ENCODE results near the gene ITGB7. TPM values are rescaled to one million over a fixed set of nuclear protein-coding genes. Genes with fewer than 3 reads are reported as not detected.

The ITGB7 gene, protein sequence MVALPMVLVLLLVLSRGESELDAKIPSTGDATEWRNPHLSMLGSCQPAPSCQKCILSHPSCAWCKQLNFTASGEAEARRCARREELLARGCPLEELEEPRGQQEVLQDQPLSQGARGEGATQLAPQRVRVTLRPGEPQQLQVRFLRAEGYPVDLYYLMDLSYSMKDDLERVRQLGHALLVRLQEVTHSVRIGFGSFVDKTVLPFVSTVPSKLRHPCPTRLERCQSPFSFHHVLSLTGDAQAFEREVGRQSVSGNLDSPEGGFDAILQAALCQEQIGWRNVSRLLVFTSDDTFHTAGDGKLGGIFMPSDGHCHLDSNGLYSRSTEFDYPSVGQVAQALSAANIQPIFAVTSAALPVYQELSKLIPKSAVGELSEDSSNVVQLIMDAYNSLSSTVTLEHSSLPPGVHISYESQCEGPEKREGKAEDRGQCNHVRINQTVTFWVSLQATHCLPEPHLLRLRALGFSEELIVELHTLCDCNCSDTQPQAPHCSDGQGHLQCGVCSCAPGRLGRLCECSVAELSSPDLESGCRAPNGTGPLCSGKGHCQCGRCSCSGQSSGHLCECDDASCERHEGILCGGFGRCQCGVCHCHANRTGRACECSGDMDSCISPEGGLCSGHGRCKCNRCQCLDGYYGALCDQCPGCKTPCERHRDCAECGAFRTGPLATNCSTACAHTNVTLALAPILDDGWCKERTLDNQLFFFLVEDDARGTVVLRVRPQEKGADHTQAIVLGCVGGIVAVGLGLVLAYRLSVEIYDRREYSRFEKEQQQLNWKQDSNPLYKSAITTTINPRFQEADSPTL
- total RNA-seq = 5.8 TPM

DNA sequence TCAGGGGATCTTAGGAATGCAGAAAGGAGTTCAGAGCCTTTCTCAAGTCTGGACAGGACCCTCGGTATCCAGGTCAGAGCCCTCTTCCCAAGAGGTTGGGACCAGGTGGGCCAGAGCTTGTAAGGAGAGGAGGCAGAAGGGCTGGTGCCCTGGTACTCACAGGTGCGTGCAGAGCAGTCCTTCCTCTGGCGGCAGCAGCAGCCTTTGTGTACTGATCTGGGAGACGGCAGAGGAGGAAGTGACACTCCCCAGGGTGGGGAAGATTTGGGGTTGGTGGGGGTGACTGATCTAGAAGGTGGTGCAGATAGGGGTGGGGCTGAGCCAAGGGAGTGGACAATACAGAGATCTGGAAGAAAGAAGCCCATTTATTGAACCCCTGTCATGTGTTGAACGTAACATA is at the start of gene ITGB7:
Gene ITGB7 (minus strand): TSS at position 210 of the 400 bp plus-strand sequence. CDS start 6,808 bp downstream, outside the sequence.
- no peak for DNase-seq (ENCODE audit: low spot score)

DNA sequence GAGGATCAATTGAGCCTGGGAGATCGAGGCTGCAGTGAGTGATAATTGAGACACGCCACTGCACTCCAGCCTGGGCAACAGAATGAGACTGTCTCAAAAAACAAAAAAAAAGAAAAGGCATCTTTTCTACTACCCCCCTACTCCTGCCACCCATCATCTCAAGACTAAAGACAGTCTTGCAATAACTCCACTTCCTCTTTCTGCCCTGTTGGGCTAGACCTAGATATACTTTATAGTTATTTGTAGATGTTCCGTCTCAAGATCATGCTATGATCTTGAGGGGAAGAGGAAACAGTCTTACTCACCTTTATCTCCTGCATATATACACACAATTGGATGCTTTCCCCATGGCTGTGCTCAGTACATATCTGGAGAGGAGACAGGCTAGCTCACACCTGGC is 48.9 kb upstream of the ITGB7 start:
- DNase-seq (ENCODE audit: low spot score) = no peak

DNA sequence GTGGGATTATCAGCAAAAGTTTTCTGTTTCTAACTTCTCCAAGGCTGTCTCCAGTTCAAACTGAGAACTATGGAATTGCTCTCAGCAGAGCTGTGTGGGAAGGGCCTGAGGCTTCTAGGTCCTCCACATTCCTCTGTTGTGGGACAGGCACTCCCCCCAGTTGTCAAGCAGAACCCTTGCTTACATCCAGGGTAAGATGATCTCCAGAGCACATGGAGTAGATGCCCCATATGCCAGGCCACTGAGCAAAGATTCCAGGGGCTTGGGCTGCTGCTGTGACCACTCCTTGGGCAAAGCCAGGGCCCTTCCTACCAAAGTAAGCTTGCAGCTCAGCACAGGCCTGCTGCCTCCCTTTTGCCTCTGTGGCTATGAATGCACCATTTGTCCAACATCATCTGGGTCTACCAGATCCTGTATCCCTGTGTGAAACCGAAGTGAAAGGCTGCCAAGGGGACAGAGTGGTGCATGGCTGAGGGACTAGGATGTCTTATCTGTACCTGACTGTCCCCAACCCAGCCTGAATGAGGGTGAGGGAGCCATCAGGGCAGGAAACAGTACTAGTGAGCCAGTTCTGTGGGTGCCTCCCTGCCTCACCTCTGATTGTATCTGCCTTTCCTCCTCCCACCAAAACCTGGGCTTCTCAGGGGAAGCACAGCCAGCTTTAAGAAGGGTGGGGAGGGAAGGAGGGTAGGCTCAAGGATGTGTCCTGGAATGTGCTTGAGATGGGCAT is 47.9 kb upstream of the ITGB7 start:
- no peak for DNase-seq (ENCODE audit: low spot score)

DNA sequence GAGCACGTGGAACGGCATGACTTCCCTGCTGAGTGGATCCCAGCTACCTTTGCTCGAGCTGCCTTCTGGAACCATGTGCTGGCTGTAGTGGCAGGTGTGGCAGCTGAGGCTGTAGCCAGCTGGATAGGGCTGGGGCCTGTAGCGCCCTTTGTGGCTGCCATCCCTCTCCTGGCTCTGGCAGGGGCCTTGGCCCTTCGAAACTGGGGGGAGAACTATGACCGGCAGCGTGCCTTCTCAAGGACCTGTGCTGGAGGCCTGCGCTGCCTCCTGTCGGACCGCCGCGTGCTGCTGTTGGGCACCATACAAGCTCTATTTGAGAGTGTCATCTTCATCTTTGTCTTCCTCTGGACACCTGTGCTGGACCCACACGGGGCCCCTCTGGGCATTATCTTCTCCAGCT is 46.2 kb upstream of the ITGB7 start:
- DNase-seq (ENCODE audit: low spot score) = no peak

DNA sequence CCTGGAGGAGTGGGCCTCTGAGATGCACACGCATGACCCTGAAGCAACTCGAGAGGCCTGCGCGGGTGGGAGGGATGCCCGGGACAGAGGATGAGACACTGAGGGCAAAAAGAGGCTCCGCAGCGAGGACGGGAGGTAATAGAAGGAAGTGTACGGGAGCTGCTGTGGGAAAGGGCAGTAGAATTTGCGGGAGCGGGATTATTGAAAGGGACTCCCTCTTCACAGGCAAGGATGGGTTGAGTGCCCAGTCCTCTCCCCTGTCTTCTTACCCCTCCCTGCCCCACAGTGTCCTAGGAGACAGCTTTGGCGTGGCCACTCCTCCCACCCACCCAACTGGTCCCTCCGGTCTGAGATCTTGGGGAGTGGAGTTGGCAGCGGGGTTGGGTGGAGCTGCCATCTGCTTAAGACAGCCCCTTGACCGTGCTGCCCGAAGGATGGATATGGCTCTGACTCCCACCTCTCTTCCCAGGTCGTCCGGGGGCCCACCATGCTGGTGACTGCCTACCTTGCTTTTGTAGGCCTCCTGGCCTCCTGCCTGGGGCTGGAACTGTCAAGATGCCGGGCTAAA is 45.4 kb upstream of the ITGB7 start:
- no peak for DNase-seq (ENCODE audit: low spot score)

DNA sequence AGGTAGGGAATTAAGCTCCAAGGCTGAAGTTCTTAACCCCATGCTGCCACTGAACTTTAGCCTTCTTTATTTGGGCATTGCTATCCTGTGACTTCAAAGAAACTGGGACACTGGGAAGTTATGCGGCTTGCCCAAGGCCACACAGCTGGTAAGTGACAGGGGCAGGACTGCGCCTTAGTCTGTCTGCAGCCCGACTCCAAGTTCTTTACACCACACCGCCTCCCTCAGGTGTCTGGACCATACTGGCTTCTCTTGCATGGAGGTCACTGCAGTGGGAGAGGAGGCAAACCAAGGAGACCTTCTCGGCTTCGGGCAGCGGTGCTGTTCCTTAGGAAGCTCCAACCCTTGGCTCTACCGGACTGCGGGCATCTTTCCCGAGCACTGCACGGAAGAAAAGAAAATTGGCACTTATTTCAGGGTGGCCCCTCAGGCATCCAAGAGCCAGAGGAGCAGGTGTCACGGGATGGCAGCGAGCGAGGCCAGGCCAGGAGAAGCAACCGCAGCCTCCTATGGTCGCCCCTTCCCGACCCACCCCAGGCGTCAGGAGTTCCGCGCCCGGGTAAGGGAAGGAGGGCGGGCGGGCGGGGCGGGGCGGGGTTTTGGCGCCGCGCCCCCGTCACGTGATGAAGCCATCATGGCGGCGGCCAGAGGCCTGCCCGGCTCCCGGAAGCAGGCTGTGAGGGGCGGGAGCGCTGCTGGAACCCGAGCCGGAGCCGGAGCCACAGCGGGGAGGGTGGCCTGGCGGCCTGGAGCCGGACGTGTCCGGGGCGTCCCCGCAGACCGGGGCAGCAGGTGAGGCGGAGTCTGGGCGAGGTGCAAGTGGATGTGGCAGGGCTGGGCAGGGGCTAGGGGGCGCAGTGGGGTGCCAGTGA is 44.7 kb upstream of the ITGB7 start:
- DNase-seq (ENCODE audit: low spot score) = peak; percentile 73

DNA sequence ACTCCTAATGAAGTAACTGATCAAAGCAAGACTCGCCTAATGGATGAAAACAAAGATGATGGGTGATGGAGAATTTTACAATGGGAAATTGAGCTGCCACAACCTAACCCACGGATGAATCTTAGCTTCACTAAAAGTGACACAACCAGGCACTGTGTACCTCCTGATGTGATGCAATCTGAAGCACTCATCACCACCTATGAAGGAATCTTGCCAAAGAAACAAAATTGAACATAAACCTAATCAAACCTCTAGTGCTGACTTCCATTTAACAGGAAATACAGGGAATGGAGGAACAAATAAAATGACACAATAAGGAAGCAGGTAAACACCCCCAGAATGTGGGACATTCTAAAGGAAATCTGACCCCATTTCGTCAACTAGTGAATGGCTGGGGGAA is 38.2 kb upstream of the ITGB7 start:
- DNase-seq (ENCODE audit: low spot score) = no peak

DNA sequence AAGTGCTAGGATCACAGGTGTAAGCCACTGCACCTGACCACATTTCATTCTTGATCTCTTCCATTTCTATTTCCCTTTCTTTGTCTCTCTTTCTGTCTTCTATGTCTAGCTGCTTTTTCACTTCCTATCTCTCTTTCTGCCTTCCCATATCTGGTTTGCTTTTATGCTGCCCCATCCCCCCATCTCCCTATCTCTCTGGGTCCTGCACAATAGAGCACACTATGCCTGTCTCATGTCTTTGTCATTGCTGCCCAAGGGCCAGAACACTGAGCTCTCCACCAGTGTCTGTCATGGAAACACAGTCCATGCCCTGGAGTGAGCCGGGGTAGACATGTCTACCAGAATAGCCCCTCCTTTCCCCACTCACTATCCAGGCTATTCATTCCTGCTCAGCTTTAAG is 37.3 kb upstream of the ITGB7 start:
- no peak for DNase-seq (ENCODE audit: low spot score)

DNA sequence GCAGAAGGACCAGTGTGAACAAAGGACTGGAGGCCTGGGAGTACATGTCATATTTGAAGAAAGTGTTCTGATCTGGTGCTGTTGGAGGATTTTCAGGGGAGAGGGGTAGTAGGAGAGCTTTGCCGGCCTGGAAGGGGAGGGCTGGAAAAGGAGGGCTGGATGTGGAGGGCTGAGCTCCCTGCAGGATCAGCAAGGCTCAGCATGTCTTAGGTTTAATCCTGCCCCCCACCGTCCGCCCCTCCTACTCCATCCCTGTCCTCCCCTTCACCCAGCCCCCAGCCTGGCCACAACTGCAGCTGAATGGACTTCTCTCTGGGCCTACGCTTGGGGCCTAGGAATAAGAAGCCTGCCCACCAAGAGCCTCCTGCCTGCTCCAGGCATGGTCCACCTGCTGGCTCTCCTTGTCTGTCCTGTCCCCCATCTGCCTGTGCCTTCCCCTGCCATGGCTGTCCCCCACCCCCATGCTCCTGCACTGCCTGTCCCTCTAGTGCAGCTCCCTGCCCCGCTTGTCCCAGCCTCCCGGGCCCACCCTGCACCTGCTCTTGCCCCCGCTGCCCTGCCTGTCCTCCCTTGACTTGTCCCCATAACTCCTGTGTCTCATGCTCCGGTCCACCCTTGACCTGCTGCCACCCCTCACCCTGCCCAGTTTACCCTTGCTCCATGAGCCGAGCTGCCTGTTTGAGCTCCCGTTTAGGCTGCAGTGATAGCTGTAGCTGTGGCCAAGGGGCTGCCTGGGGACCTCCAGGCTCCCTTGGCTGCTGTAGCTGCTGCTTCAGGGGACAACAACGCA is 34.8 kb upstream of the ITGB7 start:
- DNase-seq (ENCODE audit: low spot score) = no peak

DNA sequence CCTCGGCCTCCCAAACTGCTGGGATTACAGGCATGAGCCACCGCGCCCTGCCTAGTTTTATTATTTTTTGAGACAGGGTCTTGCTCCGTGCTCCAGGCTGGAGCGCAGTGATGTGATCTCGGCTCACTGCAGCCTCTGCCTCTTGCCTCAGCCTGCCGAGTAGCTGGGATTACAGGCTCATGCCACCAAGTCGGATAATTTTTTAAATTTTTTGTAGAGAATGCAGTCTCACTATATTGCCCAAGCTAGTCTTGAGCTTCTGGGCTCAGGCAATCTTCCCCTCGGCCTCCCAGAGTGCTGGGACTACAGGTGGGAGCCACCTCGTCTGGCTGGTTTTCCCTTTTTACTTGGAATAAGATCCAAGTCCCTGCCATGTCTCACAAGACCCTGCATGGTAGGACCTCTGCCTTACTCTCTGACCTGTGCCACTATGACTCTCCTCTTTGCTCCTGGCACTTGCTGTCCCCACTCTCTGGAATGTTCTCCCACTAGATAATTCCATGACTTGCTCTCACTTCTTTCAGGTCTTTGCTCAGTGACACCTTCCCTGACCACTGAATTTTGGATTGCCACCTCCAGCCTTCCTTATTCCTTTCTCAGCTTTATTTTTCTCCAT is 32.7 kb upstream of the ITGB7 start:
- DNase-seq (ENCODE audit: low spot score) = no peak

DNA sequence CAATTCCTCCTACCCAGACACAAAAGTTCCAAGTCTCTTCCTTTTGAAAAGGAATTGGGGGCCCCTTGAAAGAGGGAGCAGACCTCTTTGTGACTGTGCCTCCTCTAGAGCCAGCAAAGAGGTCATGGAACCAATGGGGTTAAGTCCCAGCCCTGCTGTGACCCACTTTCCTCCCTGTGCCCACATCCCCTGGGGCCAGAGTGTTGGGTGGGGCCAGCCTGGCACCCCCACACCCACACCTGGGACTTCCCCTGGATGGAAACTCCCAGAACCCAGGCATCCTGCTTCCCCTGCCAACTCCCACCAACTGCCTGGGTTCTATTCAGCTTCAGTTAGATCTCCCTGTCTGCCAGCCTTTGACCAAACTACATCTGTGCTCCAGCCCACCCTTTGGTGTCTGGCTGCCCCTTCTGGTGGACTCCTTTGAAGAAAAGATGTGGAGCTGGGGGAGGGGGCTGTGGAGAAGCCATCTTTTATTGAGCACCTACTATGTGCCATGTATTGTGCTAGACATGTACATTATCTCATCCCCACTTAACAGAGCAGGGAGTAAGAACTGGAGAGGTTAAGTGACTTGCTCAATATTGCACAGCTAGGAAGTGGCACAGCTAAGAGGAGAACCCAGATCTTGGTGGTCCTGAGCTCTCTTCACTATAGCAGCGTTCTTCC is 29.5 kb upstream of the ITGB7 start:
- no peak for DNase-seq (ENCODE audit: low spot score)

DNA sequence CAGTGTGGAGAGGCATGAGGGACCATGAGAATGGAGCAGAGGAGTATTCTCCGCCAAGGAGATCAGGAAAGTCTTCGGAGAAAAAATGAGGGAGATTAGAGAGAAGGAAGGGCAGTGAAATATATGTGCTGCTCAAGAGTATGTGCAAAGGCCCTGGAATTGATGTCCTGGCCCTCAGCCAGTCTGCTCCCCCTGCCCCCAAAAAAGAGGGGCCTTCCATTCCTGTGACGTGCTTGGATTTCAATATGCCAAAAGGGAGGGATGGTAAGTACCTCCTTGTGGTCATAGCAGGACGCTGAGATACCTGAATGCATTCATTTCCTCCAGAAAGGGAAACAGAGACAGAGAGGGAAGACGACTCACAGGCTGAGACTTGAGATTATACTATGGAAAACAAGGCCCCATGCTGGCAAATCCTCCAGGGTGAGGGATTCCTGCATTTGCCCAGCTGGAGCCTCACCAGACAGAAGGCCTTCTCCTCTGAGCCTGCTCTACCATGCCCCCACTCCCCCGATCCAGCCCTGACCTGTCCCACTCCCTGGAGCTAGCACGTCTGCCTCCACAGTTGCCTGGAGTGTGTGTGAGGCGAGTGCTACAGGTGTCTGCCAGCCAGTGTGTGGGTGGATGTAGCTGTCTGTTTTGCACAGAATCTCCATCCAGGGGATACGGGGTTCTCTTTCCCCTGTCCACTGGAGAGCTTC is 28.8 kb upstream of the ITGB7 start:
- no peak for DNase-seq (ENCODE audit: low spot score)

DNA sequence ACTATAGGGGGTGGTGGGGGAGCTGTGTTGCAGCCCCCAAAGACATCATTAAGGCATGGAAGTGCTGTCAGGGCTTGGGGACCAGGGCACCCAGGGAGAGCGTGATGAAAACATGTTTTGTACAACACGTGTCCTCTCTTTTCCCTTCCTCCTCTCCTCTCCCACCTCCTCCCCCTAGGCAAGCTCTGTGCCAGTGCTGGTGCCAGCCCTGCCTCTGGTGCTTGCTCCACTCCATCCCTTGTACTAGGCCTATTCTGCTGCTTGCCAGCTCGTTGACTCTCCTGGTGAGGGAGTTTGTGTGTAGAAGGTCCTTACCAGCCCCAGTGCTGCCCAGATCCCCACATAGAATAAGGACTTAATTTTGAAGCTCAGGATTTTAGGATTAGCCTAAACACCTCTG is 28.1 kb upstream of the ITGB7 start:
- DNase-seq (ENCODE audit: low spot score) = no peak

DNA sequence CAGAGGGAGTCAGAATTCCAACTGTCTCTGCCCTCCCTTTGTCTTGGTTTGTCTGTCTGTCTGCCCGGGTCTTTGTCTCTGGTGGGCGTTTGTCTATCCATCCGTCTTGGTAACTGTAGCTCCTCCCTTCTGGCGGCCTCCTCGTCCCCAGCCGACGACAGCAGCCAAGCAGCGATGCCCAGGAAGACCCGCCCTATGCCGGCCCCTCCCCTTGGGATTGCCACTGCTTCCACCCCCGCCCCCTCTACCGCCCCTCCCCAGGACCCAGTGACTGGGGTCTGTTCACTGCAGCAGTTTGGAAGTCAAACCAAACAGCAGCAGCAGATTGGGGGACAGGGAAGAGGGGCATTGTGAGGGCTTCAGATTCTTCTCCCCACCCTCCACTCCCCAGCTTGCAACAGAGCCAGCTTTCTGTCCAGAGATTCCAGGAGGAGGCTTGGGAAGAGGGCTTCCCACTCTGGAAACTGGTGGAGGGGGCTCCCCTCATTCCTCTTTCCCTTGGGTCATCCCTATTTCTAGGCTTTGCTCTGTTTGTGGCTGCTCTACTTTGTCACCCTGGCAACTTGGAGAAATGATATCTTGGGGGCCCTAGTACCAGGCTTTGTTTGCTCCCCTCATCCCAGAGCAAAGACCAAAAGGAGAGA is 27.3 kb upstream of the ITGB7 start:
- no peak for DNase-seq (ENCODE audit: low spot score)

DNA sequence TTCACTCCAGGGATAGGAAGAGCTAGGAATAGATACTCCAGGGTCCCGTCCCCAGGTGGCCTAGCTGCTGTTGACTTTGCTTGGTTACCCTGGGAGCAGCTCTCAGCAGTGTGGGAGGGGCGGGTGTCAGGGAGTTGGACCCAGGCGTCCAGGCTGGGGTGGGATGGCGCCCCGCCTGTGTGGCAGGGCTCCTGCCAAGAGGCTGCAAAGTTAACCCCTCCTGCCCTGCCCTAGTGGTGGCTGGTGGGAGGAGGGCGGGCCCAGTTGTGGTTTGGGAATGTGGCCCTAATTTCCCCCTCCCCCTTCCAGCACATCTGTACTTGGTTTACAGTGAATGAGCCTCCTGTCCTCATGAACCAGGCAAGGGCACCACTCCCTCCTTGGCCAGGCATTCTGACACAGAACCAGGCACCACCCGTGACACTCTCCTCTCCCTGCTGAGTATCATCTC is 26.6 kb upstream of the ITGB7 start:
- DNase-seq (ENCODE audit: low spot score) = no peak

DNA sequence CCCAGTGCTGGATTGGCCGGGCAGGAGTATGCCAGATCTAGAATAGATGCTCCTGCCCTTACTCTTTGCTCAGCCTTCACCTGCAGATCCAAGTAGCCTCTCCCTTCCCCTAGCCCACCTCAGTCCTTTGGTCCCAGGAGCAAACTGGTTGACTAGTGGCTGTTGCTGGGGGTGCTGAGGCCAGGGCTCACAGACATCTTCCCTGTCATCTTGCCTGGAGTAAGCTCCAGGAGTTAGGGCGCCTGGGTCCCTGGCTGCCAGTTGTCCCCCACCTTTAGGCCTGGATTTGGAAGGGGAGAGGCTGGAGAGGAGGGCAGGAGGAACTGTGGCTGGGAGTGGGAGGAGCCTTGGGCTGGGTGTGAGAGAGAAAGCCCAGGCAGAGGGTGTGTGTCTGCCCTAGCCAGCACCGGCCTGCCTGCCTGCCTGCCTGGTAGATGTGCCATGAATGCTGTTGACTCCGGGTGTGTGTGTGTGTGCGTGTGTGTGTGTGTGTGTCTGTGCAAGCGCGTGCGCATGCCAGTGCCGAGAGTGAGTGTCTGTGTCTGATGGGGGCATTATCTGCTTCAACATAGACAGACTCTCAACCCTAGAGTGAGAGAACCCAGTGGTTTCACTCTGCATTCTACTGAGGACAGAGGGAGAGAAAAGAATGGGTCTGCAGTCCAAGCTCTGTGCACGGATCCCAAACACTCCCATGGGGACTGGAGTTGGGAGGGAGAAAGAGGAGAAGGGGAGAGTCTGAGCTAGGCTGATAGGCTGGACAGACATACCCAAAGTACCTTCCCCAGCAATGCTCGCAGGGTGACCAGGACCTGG is 25.8 kb upstream of the ITGB7 start:
- peak; percentile 73 for DNase-seq (ENCODE audit: low spot score)
